HG03520 (cell line): Measurements from ENCODE around the gene PGA3.
"Not testable (repeated sequence)": the region's sequence is repeated elsewhere in the genome, so short reads cannot be mapped to it uniquely, and the experiment has no call there.

Experiments
- ATAC-seq: cut with Tn5 transposase; IDR thresholded peaks from one replicate; pipeline ENCODE4 v1.9.1; 2021; ENCODE audit warnings: mild to moderate bottlenecking, moderate library complexity; ENCODE audit not compliant: unreplicated experiment

Gene PGA3

DNA sequence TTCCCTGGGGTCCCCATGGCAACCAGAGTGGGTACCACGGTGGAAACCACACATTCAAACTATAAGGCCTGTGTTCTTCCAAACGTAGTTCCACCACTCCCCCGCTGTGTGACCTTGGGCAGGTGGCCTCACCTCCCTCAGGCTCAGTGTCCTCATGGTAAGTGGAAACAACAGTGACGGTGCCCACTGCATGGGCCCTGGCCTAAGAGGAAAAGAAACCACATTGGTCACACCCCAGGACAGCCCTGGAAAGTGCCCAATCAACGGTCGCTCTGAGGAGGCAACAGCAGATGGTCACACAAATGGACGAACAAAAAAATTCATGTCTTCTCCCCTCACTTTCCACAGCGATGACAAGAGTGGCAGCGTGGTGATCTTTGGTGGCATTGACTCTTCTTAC, 44.8 kb downstream of the PGA3 start:
- not testable (repeated sequence) for ATAC-seq

- ATAC-seq = not testable (repeated sequence)
Observed at GRCh38 chr11:61249201-61249600, 45.9 kb downstream of the PGA3 start.

GRCh38 chr11:61250796-61251765, 47.8 kb downstream of the PGA3 start:
- not testable (repeated sequence) for ATAC-seq

DNA sequence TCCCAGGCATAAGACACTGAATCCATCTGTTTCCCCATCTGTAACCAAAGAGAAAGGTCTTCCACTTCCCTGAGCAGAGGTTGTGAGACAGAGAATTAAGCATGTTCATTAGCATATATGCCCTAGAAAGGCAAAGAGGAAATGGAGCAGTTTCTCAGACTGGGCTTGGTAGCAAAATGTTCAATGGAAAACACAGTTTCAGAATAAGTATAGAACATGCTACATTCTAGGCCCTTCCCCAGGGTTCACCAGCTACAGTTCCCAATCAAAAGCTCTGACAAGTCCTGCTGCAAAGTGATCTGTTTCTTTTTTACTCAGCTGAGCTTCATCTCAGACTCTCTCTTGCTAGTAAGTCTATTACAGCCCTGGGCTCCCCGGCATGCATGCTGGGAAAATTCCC, 49.0 kb downstream of the PGA3 start:
- ATAC-seq = not testable (repeated sequence)

- no peak for ATAC-seq
Observed at GRCh38 chr11:61254403-61255025, 51.2 kb downstream of the PGA3 start.

- ATAC-seq = no peak
Observed at GRCh38 chr11:61256710-61257482, 53.6 kb downstream of the PGA3 start.

GRCh38 chr11:61258546-61258945, 55.2 kb downstream of the PGA3 start:
- no peak for ATAC-seq

DNA sequence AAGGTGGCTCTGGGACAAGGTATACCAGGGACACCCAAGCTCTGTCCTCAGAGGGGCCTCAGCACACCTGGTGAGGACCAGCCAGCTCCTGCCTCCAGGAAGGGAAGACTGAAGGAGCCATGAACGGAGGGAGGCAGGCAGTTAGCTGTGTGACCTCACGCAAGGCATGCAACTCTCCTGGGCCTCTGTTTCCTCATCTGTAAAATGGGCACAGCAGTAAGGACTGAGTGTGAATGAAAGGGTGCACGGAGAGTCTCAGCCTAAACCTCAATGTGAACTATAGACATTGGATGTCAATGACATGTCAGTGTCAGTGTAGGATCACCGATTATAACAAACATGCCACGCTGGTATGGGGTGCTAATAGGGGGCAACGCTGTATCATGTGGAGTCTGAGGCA, 56.0 kb downstream of the PGA3 start:
- no peak for ATAC-seq
